GM18907 (cell line): ENCODE data around the gene SELENOP.

ENCODE experiments used
- ATAC-seq: cut with Tn5 transposase; IDR thresholded peaks from one replicate; pipeline ENCODE4 v1.9.1; 2021; ENCODE audit warnings: mild to moderate bottlenecking, moderate library complexity; ENCODE audit not compliant: unreplicated experiment

The SELENOP gene

DNA sequence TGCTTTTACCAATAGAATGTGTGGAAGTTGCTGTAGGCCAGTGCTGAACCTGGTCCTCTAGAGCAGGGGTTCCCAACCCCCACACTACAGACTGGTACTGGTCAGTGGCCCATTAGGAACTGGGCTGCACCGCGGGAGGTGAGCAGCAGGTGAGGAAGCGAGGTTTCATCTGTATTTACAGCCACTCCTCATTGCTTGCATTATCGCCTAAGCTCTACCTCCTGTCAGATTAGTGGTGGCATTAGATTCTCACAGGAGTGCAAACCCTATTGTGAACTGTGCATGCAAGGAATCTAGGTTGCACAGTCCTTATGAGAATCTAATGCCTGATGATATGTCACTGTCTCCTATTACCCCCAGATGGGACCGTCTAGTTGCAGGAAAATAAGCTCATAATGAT, 61.2 kb downstream of the SELENOP start:
- ATAC-seq = no peak
